ENCODE measurements around the gene TJP1.

DNA sequence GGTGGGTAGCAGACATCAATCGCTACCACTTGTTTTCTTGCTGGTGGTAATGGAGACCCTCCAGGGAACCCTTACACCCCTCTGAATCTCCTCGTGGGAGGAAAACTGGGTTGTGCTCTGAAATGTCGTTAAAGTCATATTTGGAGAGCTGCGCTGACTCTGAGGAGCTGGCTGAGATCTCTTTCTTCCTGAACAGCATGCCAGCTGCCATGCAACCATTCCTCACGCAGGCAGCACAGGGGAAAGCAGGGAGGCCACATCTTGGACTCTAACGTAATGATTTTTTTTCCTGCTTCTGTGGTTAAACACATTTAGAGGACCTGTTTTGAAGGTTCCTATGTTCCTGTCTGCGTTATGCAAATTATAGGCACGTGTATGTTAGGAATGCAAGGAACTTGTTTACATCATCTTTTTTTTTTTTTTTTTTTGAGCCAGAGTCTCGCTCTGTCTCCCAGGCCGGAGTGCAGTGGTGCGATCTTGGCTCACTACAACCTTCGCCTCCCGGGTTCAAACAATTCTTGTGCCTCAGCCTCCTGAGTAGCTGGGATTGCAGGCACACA lies 156.7 kb downstream of the TJP1 start:
- TF ChIP-seq, protein P1, sequence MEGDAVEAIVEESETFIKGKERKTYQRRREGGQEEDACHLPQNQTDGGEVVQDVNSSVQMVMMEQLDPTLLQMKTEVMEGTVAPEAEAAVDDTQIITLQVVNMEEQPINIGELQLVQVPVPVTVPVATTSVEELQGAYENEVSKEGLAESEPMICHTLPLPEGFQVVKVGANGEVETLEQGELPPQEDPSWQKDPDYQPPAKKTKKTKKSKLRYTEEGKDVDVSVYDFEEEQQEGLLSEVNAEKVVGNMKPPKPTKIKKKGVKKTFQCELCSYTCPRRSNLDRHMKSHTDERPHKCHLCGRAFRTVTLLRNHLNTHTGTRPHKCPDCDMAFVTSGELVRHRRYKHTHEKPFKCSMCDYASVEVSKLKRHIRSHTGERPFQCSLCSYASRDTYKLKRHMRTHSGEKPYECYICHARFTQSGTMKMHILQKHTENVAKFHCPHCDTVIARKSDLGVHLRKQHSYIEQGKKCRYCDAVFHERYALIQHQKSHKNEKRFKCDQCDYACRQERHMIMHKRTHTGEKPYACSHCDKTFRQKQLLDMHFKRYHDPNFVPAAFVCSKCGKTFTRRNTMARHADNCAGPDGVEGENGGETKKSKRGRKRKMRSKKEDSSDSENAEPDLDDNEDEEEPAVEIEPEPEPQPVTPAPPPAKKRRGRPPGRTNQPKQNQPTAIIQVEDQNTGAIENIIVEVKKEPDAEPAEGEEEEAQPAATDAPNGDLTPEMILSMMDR (IDR thresholded peaks at IDR 0.05) = no peak
- no peak for TF ChIP-seq ZFX (IDR thresholded peaks at IDR 0.05; ENCODE audit: borderline replicate concordance)

Data from 22Rv1 (cell line).